HG02852 (cell line): ENCODE results near the gene HIGD1B.

ENCODE experiments used
- ATAC-seq: cut with Tn5 transposase; IDR thresholded peaks from one replicate; pipeline ENCODE4 v1.9.1; 2021; ENCODE audit warnings: mild to moderate bottlenecking, moderate library complexity; ENCODE audit not compliant: unreplicated experiment

HIGD1B gene

GRCh38 chr17:44832805-44833204, 14.9 kb upstream of the HIGD1B start:
- no peak for ATAC-seq

- no peak for ATAC-seq
Measured at GRCh38 chr17:44837196-44837595, 10.5 kb upstream of the HIGD1B start.

GRCh38 chr17:44840274-44840673, 7.4 kb upstream of the HIGD1B start:
- ATAC-seq: no peak

- no peak for ATAC-seq
Measured at GRCh38 chr17:44840936-44841335, 6.7 kb upstream of the HIGD1B start.

- ATAC-seq: no peak
Measured at GRCh38 chr17:44842748-44843147, 4.9 kb upstream of the HIGD1B start.

- no peak for ATAC-seq
Measured at GRCh38 chr17:44844390-44844830, 3.3 kb upstream of the HIGD1B start.

- no peak for ATAC-seq
Measured at GRCh38 chr17:44846206-44846605, 1.5 kb upstream of the HIGD1B start.

- no peak for ATAC-seq
Measured at GRCh38 chr17:44848257-44848795, 643 bp downstream of the HIGD1B start.

GRCh38 chr17:44848961-44849489, 1.3 kb downstream of the HIGD1B start:
- no peak for ATAC-seq

- ATAC-seq: no peak
Measured at GRCh38 chr17:44850025-44850424, 2.3 kb downstream of the HIGD1B start.

GRCh38 chr17:44850612-44851011, 2.9 kb downstream of the HIGD1B start:
- no peak for ATAC-seq

- ATAC-seq: no peak
Measured at GRCh38 chr17:44854192-44854591, 6.5 kb downstream of the HIGD1B start.

GRCh38 chr17:44859701-44860100, 12.0 kb downstream of the HIGD1B start:
- ATAC-seq: no peak

- ATAC-seq: no peak
Measured at GRCh38 chr17:44862278-44862914, 14.7 kb downstream of the HIGD1B start.

- no peak for ATAC-seq
Measured at GRCh38 chr17:44863061-44863918, 15.6 kb downstream of the HIGD1B start.

GRCh38 chr17:44864831-44865230, 17.1 kb downstream of the HIGD1B start:
- ATAC-seq: no peak

- no peak for ATAC-seq
Measured at GRCh38 chr17:44865231-44865660, 17.6 kb downstream of the HIGD1B start.

- ATAC-seq: no peak
Measured at GRCh38 chr17:44865931-44866330, 18.2 kb downstream of the HIGD1B start.

GRCh38 chr17:44867841-44868240, 20.2 kb downstream of the HIGD1B start:
- no peak for ATAC-seq

- ATAC-seq: no peak
Measured at GRCh38 chr17:44871556-44871955, 23.9 kb downstream of the HIGD1B start.

- no peak for ATAC-seq
Measured at GRCh38 chr17:44872131-44872768, 24.6 kb downstream of the HIGD1B start.
